Activated T-cell treated with anti-CD3 and anti-CD28 coated beads, Interleukin-2, amount 50 U/mL, for 4 hours (primary cell): ENCODE data around the gene SSH2. TPM values are rescaled to one million over a fixed set of nuclear protein-coding genes. Genes with fewer than 3 reads are reported as not detected.
"Not testable (repeated sequence)": the region's sequence is repeated elsewhere in the genome, so short reads cannot be mapped to it uniquely, and the experiment has no call there.

Experiments used
- ATAC-seq, 2 donors: fragments of 200-7000 bp; cut with Tn5 transposase; one replicate each; pipeline ENCODE4 v1.10.0; 2021
- DNase-seq: peaks from one replicate; pipeline ENCODE4 v3.0.0-alpha.2; 2020
- H3K27me3 Mint-ChIP-seq: one replicate; pipeline ENCODE4 v1.8.0; 2021; ENCODE audit warnings: low read depth, mixed read lengths
- H3K36me3 Mint-ChIP-seq: one replicate; pipeline ENCODE4 v1.8.0; 2022; ENCODE audit warnings: mixed read lengths; ENCODE audit not compliant: insufficient read depth
- H3K4me1 Mint-ChIP-seq: one replicate; pipeline ENCODE4 v1.8.0; 2021; ENCODE audit warnings: low read depth, mixed read lengths
- H3K4me3 Mint-ChIP-seq: one replicate; pipeline ENCODE4 v1.8.0; 2021; ENCODE audit warnings: mild to moderate bottlenecking, moderate library complexity, mixed read lengths
- H3K9me3 Mint-ChIP-seq: one replicate; pipeline ENCODE4 v1.8.0; 2021; ENCODE audit warnings: mixed read lengths
- total RNA-seq, 3 donors: library from RNA; stranded (reverse); gene quantifications; one replicate each; pipeline ENCODE4 v1.2.1, GENCODE V29; 2021

The SSH2 gene
- total RNA-seq, 3 donors from 2014 or later = 25.0 to 27.0 (median 25.9) TPM

GRCh38 chr17:29652976-29653375 is 277.1 kb downstream of the SSH2 start:
- DNase-seq (no peak), ATAC-seq (no peak)
- no peaks in the 10 kb centered on the region for H3K4me1 Mint-ChIP-seq
- H3K9me3 Mint-ChIP-seq = no peaks in the 10 kb centered on the region
- no peaks in the 10 kb centered on the region for H3K27me3 Mint-ChIP-seq
- H3K4me3 Mint-ChIP-seq = no peak overlapping the region
- H3K36me3 Mint-ChIP-seq = peaks cover 34% of the 10 kb centered on the region

- H3K27me3 Mint-ChIP-seq, H3K9me3 Mint-ChIP-seq, DNase-seq, ATAC-seq, H3K4me3 Mint-ChIP-seq, H3K4me1 Mint-ChIP-seq: not testable (repeated sequence)
- H3K36me3 Mint-ChIP-seq = peaks cover 36% of the 10 kb centered on the region
These were observed 278.1 kb downstream of the SSH2 start for GRCh38 chr17:29651913-29652312.

GRCh38 chr17:29650396-29650795 is 279.6 kb downstream of the SSH2 start:
- Mint-ChIP-seq H3K4me3 (no peak overlapping the region), H3K36me3 (peaks cover 23% of the 10 kb centered on the region), H3K27me3 (no peaks in the 10 kb centered on the region), H3K4me1 (peaks cover 4% of the 10 kb centered on the region), H3K9me3 (no peaks in the 10 kb centered on the region)
- DNase-seq (no peak), ATAC-seq (no peak)

GRCh38 chr17:29649359-29649758 is 280.7 kb downstream of the SSH2 start:
- H3K4me1 Mint-ChIP-seq = peaks cover 7% of the 10 kb centered on the region
- ATAC-seq = no peak
- no peaks in the 10 kb centered on the region for H3K27me3 Mint-ChIP-seq
- no peak overlapping the region for H3K4me3 Mint-ChIP-seq
- no peaks in the 10 kb centered on the region for H3K9me3 Mint-ChIP-seq
- H3K36me3 Mint-ChIP-seq = peaks cover 27% of the 10 kb centered on the region
- no peak for DNase-seq

GRCh38 chr17:29648005-29648404 is 282.0 kb downstream of the SSH2 start:
- H3K4me1 Mint-ChIP-seq = peaks cover 7% of the 10 kb centered on the region
- no peak overlapping the region for H3K4me3 Mint-ChIP-seq
- H3K9me3 Mint-ChIP-seq = no peaks in the 10 kb centered on the region
- no peaks in the 10 kb centered on the region for H3K27me3 Mint-ChIP-seq
- peaks cover 27% of the 10 kb centered on the region for H3K36me3 Mint-ChIP-seq
- ATAC-seq (no peak), DNase-seq (no peak)

- Mint-ChIP-seq H3K9me3 (no peaks in the 10 kb centered on the region), H3K4me1 (peaks cover 13% of the 10 kb centered on the region), H3K36me3 (peaks cover 27% of the 10 kb centered on the region), H3K4me3 (no peak overlapping the region), H3K27me3 (no peaks in the 10 kb centered on the region)
- ATAC-seq = no peak
- no peak for DNase-seq
These were observed 284.4 kb downstream of the SSH2 start for GRCh38 chr17:29645515-29646051.

- Mint-ChIP-seq H3K27me3 (no peaks in the 10 kb centered on the region), H3K4me1 (peaks cover 26% of the 10 kb centered on the region), H3K4me3 (no peak overlapping the region), H3K36me3 (peaks cover 17% of the 10 kb centered on the region), H3K9me3 (no peaks in the 10 kb centered on the region)
- DNase-seq = no peak
- ATAC-seq = no peak
These were observed 286.2 kb downstream of the SSH2 start for GRCh38 chr17:29643817-29644160.

GRCh38 chr17:29642171-29642611 is 287.8 kb downstream of the SSH2 start:
- H3K4me3 Mint-ChIP-seq = no peak overlapping the region
- DNase-seq (no peak), ATAC-seq (no peak)
- H3K27me3 Mint-ChIP-seq = no peaks in the 10 kb centered on the region
- peaks cover 26% of the 10 kb centered on the region for H3K4me1 Mint-ChIP-seq
- peaks cover 9% of the 10 kb centered on the region for H3K36me3 Mint-ChIP-seq
- no peaks in the 10 kb centered on the region for H3K9me3 Mint-ChIP-seq

GRCh38 chr17:29640981-29641642 is 288.9 kb downstream of the SSH2 start:
- H3K36me3 Mint-ChIP-seq = peaks cover 13% of the 10 kb centered on the region
- ATAC-seq = no peak
- H3K4me1 Mint-ChIP-seq = peaks cover 26% of the 10 kb centered on the region
- no peak for DNase-seq
- H3K4me3 Mint-ChIP-seq = no peak overlapping the region
- no peaks in the 10 kb centered on the region for H3K27me3 Mint-ChIP-seq
- no peaks in the 10 kb centered on the region for H3K9me3 Mint-ChIP-seq

- ATAC-seq = no peak
- Mint-ChIP-seq H3K36me3 (peaks cover 16% of the 10 kb centered on the region), H3K27me3 (no peaks in the 10 kb centered on the region), H3K9me3 (no peaks in the 10 kb centered on the region), H3K4me1 (peaks cover 21% of the 10 kb centered on the region), H3K4me3 (no peak overlapping the region)
- no peak for DNase-seq
These were observed 289.6 kb downstream of the SSH2 start for GRCh38 chr17:29640413-29640812.

GRCh38 chr17:29633886-29634285 is 296.1 kb downstream of the SSH2 start:
- H3K36me3 Mint-ChIP-seq = peaks cover 35% of the 10 kb centered on the region
- no peak overlapping the region for H3K4me3 Mint-ChIP-seq
- ATAC-seq = no peak

GRCh38 chr17:29630630-29631193 is 299.3 kb downstream of the SSH2 start:
- H3K27me3 Mint-ChIP-seq = no peaks in the 10 kb centered on the region
- peaks cover 23% of the 10 kb centered on the region for H3K4me1 Mint-ChIP-seq
- DNase-seq = no peak
- no peaks in the 10 kb centered on the region for H3K9me3 Mint-ChIP-seq
- no peak overlapping the region for H3K4me3 Mint-ChIP-seq
- no peak for ATAC-seq
- H3K36me3 Mint-ChIP-seq = peaks cover 30% of the 10 kb centered on the region

More at GRCh38 chr17:29633886-29634285, 296.1 kb downstream of the SSH2 start:
- no peaks in the 10 kb centered on the region for H3K9me3 Mint-ChIP-seq
- no peaks in the 10 kb centered on the region for H3K27me3 Mint-ChIP-seq
- H3K4me1 Mint-ChIP-seq = peaks cover 13% of the 10 kb centered on the region
- no peak for DNase-seq

- Mint-ChIP-seq H3K36me3 (peaks cover 28% of the 10 kb centered on the region), H3K27me3 (no peaks in the 10 kb centered on the region), H3K4me1 (peaks cover 32% of the 10 kb centered on the region), H3K9me3 (no peaks in the 10 kb centered on the region), H3K4me3 (no peak overlapping the region)
- DNase-seq (no peak), ATAC-seq (no peak)
These were observed 300.2 kb downstream of the SSH2 start for GRCh38 chr17:29629839-29630238.

GRCh38 chr17:29628644-29629043 is 301.4 kb downstream of the SSH2 start:
- ATAC-seq = no peak

GRCh38 chr17:29627951-29628350 is 302.1 kb downstream of the SSH2 start:
- peaks cover 24% of the 10 kb centered on the region for H3K36me3 Mint-ChIP-seq
- no peaks in the 10 kb centered on the region for H3K27me3 Mint-ChIP-seq
- no peak overlapping the region for H3K4me3 Mint-ChIP-seq
- peaks cover 47% of the 10 kb centered on the region for H3K4me1 Mint-ChIP-seq
- no peak for DNase-seq
- no peak for ATAC-seq
- no peaks in the 10 kb centered on the region for H3K9me3 Mint-ChIP-seq

More at GRCh38 chr17:29628644-29629043, 301.4 kb downstream of the SSH2 start:
- Mint-ChIP-seq H3K27me3 (no peaks in the 10 kb centered on the region), H3K9me3 (no peaks in the 10 kb centered on the region), H3K4me1 (peaks cover 40% of the 10 kb centered on the region), H3K4me3 (no peak overlapping the region), H3K36me3 (peaks cover 24% of the 10 kb centered on the region)
- DNase-seq = no peak
